HEK293 (cell line): ENCODE results near the gene ITSN1.
A peak's percentile ranks its signal among the peaks of the same experiment; 100 is the strongest.

Source experiments
- CTCF ChIA-PET: fragments of 350-600 bp; formaldehyde crosslinking; extraction: SDS; loops from one replicate; lab custom pipeline; 2021; ENCODE audit warnings: antibody characterized with exemption; lab: Yijun Ruan, JAX
- POLR2A ChIA-PET: fragments of 300-600 bp; formaldehyde crosslinking; extraction: SDS; loops from one replicate; lab custom pipeline; 2020; ENCODE audit warnings: antibody characterized with exemption, inconsistent platforms; lab: Yijun Ruan, JAX
- H3K27ac ChIP-seq: fragments of 200-500 bp; sonication (Bioruptor generic); 2 replicates; pipeline ENCODE4 v1.5.1; 2014; ENCODE audit warnings: low read depth, low read length, control low read depth, inconsistent platforms; ENCODE audit errors: extremely low read depth
- H3K36me3 ChIP-seq, 2 experiments: fragments of 200-500 bp in 1 of 2; sonication (Bioruptor generic) in 1 of 2; 1 replicate in 1 of 2; 2 replicates in 1 of 2; pipeline ENCODE4 v1.5.1; 2014 to 2017; ENCODE audit warnings: inconsistent platforms in 2 of 2, low read length in 2 of 2; ENCODE audit not compliant: control insufficient read depth in 2 of 2, insufficient read depth in 1 of 2
- H3K4me1 ChIP-seq: fragments of 200-500 bp; sonication (Bioruptor generic); 2 replicates; pipeline ENCODE4 v1.5.1; 2014; ENCODE audit warnings: mild to moderate bottlenecking, low read length, inconsistent platforms; ENCODE audit not compliant: control insufficient read depth, insufficient read depth
- H3K4me3 ChIP-seq: 2 replicates; pipeline ENCODE4 v1.5.1; 2011; ENCODE audit warnings: low read depth, mild to moderate bottlenecking, control low read depth, low read length, moderate library complexity
- H3K9me3 ChIP-seq: fragments of 200-500 bp; sonication (Bioruptor generic); 2 replicates; pipeline ENCODE4 v1.5.1; 2014; ENCODE audit warnings: low read depth, low read length, inconsistent platforms; ENCODE audit not compliant: control insufficient read depth, insufficient read depth
- GLI2 ChIP-seq: fragments of 450-650 bp; formaldehyde crosslinking; IDR thresholded peaks from 2 replicates; pipeline ENCODE4; 2017; ENCODE audit warnings: missing biosample characterization, missing genetic modification characterization, low read depth, borderline replicate concordance
- HOXA7 ChIP-seq: sonication (generic); formaldehyde crosslinking; IDR thresholded peaks from 2 replicates; pipeline ENCODE4 v1.8.1; 2022; ENCODE audit warnings: missing genetic modification reagents, borderline replicate concordance
- HOXC10 ChIP-seq: sonication (generic); formaldehyde crosslinking; IDR thresholded peaks from 2 replicates; pipeline ENCODE4 v1.8.1; 2023; ENCODE audit warnings: mild to moderate bottlenecking, missing genetic modification reagents
- KLF10 ChIP-seq: fragments of 450-650 bp; IDR thresholded peaks from 2 replicates; pipeline ENCODE4 v1.5.1; 2018; ENCODE audit warnings: missing biosample characterization, mild to moderate bottlenecking, missing genetic modification characterization
- KLF16 ChIP-seq: fragments of 450-650 bp; formaldehyde crosslinking; IDR thresholded peaks from 2 replicates; pipeline ENCODE4 v1.5.1; 2017; ENCODE audit warnings: missing biosample characterization, missing genetic modification characterization
- SCRT1 ChIP-seq: fragments of 450-650 bp; formaldehyde crosslinking; IDR thresholded peaks from 2 replicates; pipeline ENCODE4 v1.5.1; 2016; ENCODE audit warnings: missing biosample characterization, missing genetic modification characterization, borderline replicate concordance
- SCRT2 ChIP-seq: fragments of 450-650 bp; formaldehyde crosslinking; IDR thresholded peaks from 2 replicates; pipeline ENCODE4 v1.5.1; 2016; ENCODE audit warnings: missing biosample characterization, missing genetic modification characterization
- ZBTB17 ChIP-seq: fragments of 450-650 bp; formaldehyde crosslinking; IDR thresholded peaks from 2 replicates; pipeline ENCODE4 v1.5.1; 2016; ENCODE audit warnings: missing biosample characterization, missing genetic modification characterization
- ZIC2 ChIP-seq: fragments of 450-650 bp; formaldehyde crosslinking; IDR thresholded peaks from 2 replicates; pipeline ENCODE4 v1.5.1; 2016; ENCODE audit warnings: missing biosample characterization, missing genetic modification characterization
- ZNF155 ChIP-seq: fragments of 450-650 bp; formaldehyde crosslinking; IDR thresholded peaks from 2 replicates; pipeline ENCODE4 v1.5.1; 2016; ENCODE audit warnings: missing biosample characterization, missing genetic modification characterization
- ZNF24 ChIP-seq: fragments of 450-650 bp; formaldehyde crosslinking; IDR thresholded peaks from 2 replicates; pipeline ENCODE4 v1.5.1; 2016; ENCODE audit warnings: missing biosample characterization, missing genetic modification characterization
- ZNF341 ChIP-seq: fragments of 450-650 bp; formaldehyde crosslinking; IDR thresholded peaks from 2 replicates; pipeline ENCODE4; 2016; ENCODE audit warnings: low read depth, missing biosample characterization, missing genetic modification characterization
- ZNF433 ChIP-seq: fragments of 450-650 bp; formaldehyde crosslinking; IDR thresholded peaks from 2 replicates; pipeline ENCODE4 v1.5.1; 2016; ENCODE audit warnings: missing biosample characterization, missing genetic modification characterization, low read depth
- ZNF510 ChIP-seq: fragments of 450-650 bp; formaldehyde crosslinking; IDR thresholded peaks from 2 replicates; pipeline ENCODE4 v1.5.1; 2018; ENCODE audit warnings: mild to moderate bottlenecking, missing genetic modification characterization, missing biosample characterization; ENCODE audit not compliant: insufficient replicate concordance
- ZNF561 ChIP-seq: fragments of 450-650 bp; IDR thresholded peaks from 2 replicates; pipeline ENCODE4 v1.5.1; 2018; ENCODE audit warnings: missing biosample characterization, missing genetic modification characterization, borderline replicate concordance
- ZNF610 ChIP-seq: fragments of 450-650 bp; formaldehyde crosslinking; IDR thresholded peaks from 2 replicates; pipeline ENCODE4 v1.5.1; 2016; ENCODE audit warnings: missing biosample characterization, missing genetic modification characterization, borderline replicate concordance
- ZNF626 ChIP-seq: fragments of 450-650 bp; sonication (Bioruptor Pico); formaldehyde crosslinking; IDR thresholded peaks from 2 replicates; pipeline ENCODE4 v1.5.1; 2018; ENCODE audit warnings: missing biosample characterization, missing genetic modification characterization, inconsistent platforms
- ZNF707 ChIP-seq: fragments of 450-650 bp; formaldehyde crosslinking; IDR thresholded peaks from 2 replicates; pipeline ENCODE4 v1.5.1; 2016; ENCODE audit warnings: missing biosample characterization, missing genetic modification characterization
- ZNF768 ChIP-seq: fragments of 450-650 bp; formaldehyde crosslinking; IDR thresholded peaks from 2 replicates; pipeline ENCODE4 v1.5.1; 2018; ENCODE audit warnings: missing biosample characterization, mild to moderate bottlenecking, missing genetic modification characterization
- ZSCAN16 ChIP-seq: fragments of 450-650 bp; formaldehyde crosslinking; IDR thresholded peaks from 2 replicates; pipeline ENCODE4 v1.5.1; 2016; ENCODE audit warnings: missing biosample characterization, missing genetic modification characterization
- TF ChIP-seq, protein P1 (sequence below): fragments of 450-650 bp; formaldehyde crosslinking; IDR thresholded peaks from 2 replicates; pipeline ENCODE4 v1.5.1; 2016; ENCODE audit warnings: missing biosample characterization, missing genetic modification characterization, borderline replicate concordance
- TF ChIP-seq, protein P2 (sequence below): fragments of 450-650 bp; IDR thresholded peaks from 2 replicates; pipeline ENCODE4 v1.5.1; 2018; ENCODE audit warnings: missing biosample characterization, missing genetic modification characterization
- TF ChIP-seq, protein P3 (sequence below): fragments of 450-650 bp; formaldehyde crosslinking; IDR thresholded peaks from 2 replicates; pipeline ENCODE4 v1.5.1; 2016; ENCODE audit warnings: missing biosample characterization, missing genetic modification characterization

The ITSN1 gene

GRCh38 chr21:33915368-33916199 lies 273.3 kb downstream of the ITSN1 start, which contains the start of gene ATP5PO (continued):
- TF ChIP-seq ZNF561 (tag by site-specific recombination): peak; percentile 20; the same call in 1 of the 2 replicates
- peak; percentile 49; the same call in 1 of the 2 replicates for TF ChIP-seq ZIC2 (tag by site-specific recombination)
- no peak for TF ChIP-seq ZNF24 (tag by site-specific recombination)
- no peak for TF ChIP-seq ZNF433 (tag by site-specific recombination)
- TF ChIP-seq ZNF341 (tag by site-specific recombination): no peak
- no peak for TF ChIP-seq ZNF768 (tag by site-specific recombination)

DNA sequence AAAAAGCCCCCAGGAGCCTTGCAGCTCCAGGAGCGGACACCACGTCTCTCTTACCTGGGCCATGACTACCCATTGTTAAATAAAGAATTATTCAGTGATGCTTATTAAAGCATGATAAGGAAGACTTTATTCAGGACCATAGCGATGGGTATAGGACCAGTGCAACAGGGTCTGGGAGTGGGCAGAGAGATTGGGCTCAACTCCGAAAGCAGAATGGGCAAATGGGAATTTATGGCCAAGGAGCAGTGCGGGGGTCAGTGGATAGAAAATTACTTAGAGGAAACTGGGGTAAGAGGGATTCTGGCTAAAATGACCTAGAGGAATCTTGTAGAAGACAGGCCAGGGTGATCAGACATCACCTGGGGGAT lies 273.9 kb downstream of the ITSN1 start:
- H3K27ac ChIP-seq: no peak overlapping the region
- CTCF ChIA-PET: interaction anchor here (1.0 kb wide), 1 partner anchor 432 kb away, joined by 3 read pairs; no protein-coding TSS in a partner anchor
- H3K4me1 ChIP-seq: no peaks in the 10 kb centered on the region

DNA sequence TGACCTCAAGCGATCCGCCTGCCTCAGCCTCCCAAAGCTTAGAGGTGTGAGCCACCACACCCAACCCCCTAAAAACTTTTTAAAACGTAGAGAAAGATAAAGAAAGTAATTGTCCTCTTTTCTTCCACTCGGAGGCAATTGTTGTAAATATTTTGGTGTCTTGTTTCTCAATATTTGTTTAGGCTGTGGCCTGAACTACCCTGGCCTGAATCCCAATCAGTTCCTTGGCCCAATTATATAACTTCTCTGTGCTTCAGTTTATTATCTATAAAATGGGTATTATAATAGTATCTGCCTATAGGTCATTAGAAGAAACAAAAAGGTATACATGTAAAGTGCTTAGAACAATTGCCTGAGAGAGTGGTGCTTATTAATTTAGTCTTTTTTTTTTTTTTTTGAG lies 275.1 kb downstream of the ITSN1 start:
- ChIA-PET POLR2A (no interaction called here), CTCF (interaction anchor here (0.6 to 1.0 kb wide), 4 partner anchors 76 to 592 kb away, joined by 3 to 5 read pairs (median 3); no protein-coding TSS in a partner anchor)

More for the DNA sequence above, 273.9 kb downstream of the ITSN1 start:
- Histone ChIP-seq H3K4me3 (peak overlapping the region; percentile 26), H3K9me3 (no peaks in the 10 kb centered on the region), H3K36me3 (peaks cover 20 to 27% of the 10 kb centered on the region in 2 experiments)
- TF ChIP-seq SCRT1 (tag by site-specific recombination): 0 out of 2 replicates have a peak, but pooled peaks have one; percentile 9
- TF ChIP-seq, protein P1, sequence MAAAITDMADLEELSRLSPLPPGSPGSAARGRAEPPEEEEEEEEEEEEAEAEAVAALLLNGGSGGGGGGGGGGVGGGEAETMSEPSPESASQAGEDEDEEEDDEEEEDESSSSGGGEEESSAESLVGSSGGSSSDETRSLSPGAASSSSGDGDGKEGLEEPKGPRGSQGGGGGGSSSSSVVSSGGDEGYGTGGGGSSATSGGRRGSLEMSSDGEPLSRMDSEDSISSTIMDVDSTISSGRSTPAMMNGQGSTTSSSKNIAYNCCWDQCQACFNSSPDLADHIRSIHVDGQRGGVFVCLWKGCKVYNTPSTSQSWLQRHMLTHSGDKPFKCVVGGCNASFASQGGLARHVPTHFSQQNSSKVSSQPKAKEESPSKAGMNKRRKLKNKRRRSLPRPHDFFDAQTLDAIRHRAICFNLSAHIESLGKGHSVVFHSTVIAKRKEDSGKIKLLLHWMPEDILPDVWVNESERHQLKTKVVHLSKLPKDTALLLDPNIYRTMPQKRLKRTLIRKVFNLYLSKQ (tag by site-specific recombination): no peak
- peak; percentile 76 for TF ChIP-seq SCRT2 (tag by site-specific recombination)
- POLR2A ChIA-PET: no interaction called here

More for the DNA sequence above, 275.1 kb downstream of the ITSN1 start:
- Histone ChIP-seq H3K36me3 (peaks cover 9 to 15% of the 10 kb centered on the region in 2 experiments; a peak in 2 of 3 replicates), H3K4me1 (no peaks in the 10 kb centered on the region), H3K4me3 (no peak overlapping the region), H3K9me3 (no peaks in the 10 kb centered on the region), H3K27ac (no peak overlapping the region)
- TF ChIP-seq HOXC10 (CRISPR knock-in tag) (no peak), ZNF155 (no peak), ZNF626 (no peak), ZNF510 (tag by site-specific recombination) (no peak), ZNF610 (tag by site-specific recombination) (no peak), HOXA7 (CRISPR knock-in tag) (no peak), GLI2 (no peak), ZBTB17 (tag by site-specific recombination) (no peak), ZNF707 (tag by site-specific recombination) (no peak), KLF16 (no peak), ZSCAN16 (tag by site-specific recombination) (no peak), KLF10 (tag by site-specific recombination) (no peak)
- TF ChIP-seq, protein P2, sequence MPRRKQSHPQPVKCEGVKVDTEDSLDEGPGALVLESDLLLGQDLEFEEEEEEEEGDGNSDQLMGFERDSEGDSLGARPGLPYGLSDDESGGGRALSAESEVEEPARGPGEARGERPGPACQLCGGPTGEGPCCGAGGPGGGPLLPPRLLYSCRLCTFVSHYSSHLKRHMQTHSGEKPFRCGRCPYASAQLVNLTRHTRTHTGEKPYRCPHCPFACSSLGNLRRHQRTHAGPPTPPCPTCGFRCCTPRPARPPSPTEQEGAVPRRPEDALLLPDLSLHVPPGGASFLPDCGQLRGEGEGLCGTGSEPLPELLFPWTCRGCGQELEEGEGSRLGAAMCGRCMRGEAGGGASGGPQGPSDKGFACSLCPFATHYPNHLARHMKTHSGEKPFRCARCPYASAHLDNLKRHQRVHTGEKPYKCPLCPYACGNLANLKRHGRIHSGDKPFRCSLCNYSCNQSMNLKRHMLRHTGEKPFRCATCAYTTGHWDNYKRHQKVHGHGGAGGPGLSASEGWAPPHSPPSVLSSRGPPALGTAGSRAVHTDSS: no peak
- TF ChIP-seq, protein P3, sequence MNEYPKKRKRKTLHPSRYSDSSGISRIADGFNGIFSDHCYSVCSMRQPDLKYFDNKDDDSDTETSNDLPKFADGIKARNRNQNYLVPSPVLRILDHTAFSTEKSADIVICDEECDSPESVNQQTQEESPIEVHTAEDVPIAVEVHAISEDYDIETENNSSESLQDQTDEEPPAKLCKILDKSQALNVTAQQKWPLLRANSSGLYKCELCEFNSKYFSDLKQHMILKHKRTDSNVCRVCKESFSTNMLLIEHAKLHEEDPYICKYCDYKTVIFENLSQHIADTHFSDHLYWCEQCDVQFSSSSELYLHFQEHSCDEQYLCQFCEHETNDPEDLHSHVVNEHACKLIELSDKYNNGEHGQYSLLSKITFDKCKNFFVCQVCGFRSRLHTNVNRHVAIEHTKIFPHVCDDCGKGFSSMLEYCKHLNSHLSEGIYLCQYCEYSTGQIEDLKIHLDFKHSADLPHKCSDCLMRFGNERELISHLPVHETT (tag by site-specific recombination): no peak
